Neural cell (in vitro differentiated cells): ENCODE results near the gene TTC39A. TPM values are rescaled to one million over a fixed set of nuclear protein-coding genes. Genes with fewer than 3 reads are reported as not detected.

Source experiments
- H2AFZ ChIP-seq: fragments of 200-600, 300-800 bp; sonication (generic), shearing (Covaris generic); 2 replicates; pipeline ENCODE4 v1.6.0; 2014; ENCODE audit warnings: low read depth, mild to moderate bottlenecking, antibody characterized with exemption, low read length, moderate library complexity
- H3F3A ChIP-seq: fragments of 200-600 bp; shearing (Covaris generic); 2 replicates; pipeline ENCODE4 v1.6.1; 2016; ENCODE audit warnings: mild to moderate bottlenecking, moderate library complexity, mixed read lengths, antibody characterized with exemption, low read length; ENCODE audit not compliant: insufficient read depth, poor library complexity, severe bottlenecking
- H3K27ac ChIP-seq: fragments of 200-600, 300-800 bp; sonication (generic), shearing (Covaris generic); 2 replicates; pipeline ENCODE4 v1.5.1; 2014; ENCODE audit warnings: mild to moderate bottlenecking, low read length, moderate library complexity
- H3K27me3 ChIP-seq: fragments of 300-800, 200-600 bp; sonication (generic), shearing (Covaris generic); 2 replicates; pipeline ENCODE4 v1.6.0; 2014; ENCODE audit warnings: mild to moderate bottlenecking, low read depth, low read length, moderate library complexity; ENCODE audit not compliant: insufficient read depth
- H3K36me3 ChIP-seq: fragments of 300-800, 200-600 bp; sonication (generic), shearing (Covaris generic); 2 replicates; pipeline ENCODE4 v1.5.1; 2014; ENCODE audit warnings: mild to moderate bottlenecking, antibody characterized with exemption, low read length, moderate library complexity; ENCODE audit not compliant: insufficient read depth
- H3K4me2 ChIP-seq: fragments of 300-800, 200-600 bp; sonication (generic), shearing (Covaris generic); 2 replicates; pipeline ENCODE4 v1.6.0; 2014; ENCODE audit warnings: mild to moderate bottlenecking, low read length
- H3K4me3 ChIP-seq: fragments of 300-800, 200-600 bp; sonication (generic), shearing (Covaris generic); 2 replicates; pipeline ENCODE4 v1.5.1; 2014; ENCODE audit warnings: mild to moderate bottlenecking, low read length, moderate library complexity
- H3K79me2 ChIP-seq: fragments of 200-600 bp; shearing (Covaris generic); replicated peaks from 2 replicates; pipeline ENCODE4 v1.6.0; 2014; ENCODE audit warnings: mild to moderate bottlenecking, low read length, moderate library complexity; ENCODE audit not compliant: insufficient read depth
- H3K9ac ChIP-seq: fragments of 300-800, 200-600 bp; sonication (generic), shearing (Covaris generic); 2 replicates; pipeline ENCODE4 v1.6.1; 2016; ENCODE audit warnings: mild to moderate bottlenecking, low read length, mixed read lengths
- H3K9me2 ChIP-seq: fragments of 200-600 bp; shearing (Covaris generic); 2 replicates; pipeline ENCODE4 v1.6.1; 2016; ENCODE audit warnings: mild to moderate bottlenecking, low read length, mixed read lengths; ENCODE audit not compliant: insufficient read depth
- H3K9me3 ChIP-seq: fragments of 200-600, 300-800 bp; sonication (generic), shearing (Covaris generic); 2 replicates; pipeline ENCODE4 v1.6.1; 2016; ENCODE audit warnings: mild to moderate bottlenecking, mixed run types, low read length, moderate library complexity, mixed read lengths
- H4K20me1 ChIP-seq: fragments of 200-600 bp; shearing (Covaris generic); 2 replicates; pipeline ENCODE4 v1.6.1; 2016; ENCODE audit warnings: mild to moderate bottlenecking, mixed run types; ENCODE audit not compliant: insufficient read depth
- EP300 ChIP-seq: fragments of 450-650 bp; conservative IDR thresholded peaks from 2 replicates; pipeline ENCODE4 v1.6.1; 2014; ENCODE audit warnings: antibody characterized with exemption, mild to moderate bottlenecking, moderate library complexity; ENCODE audit not compliant: poor library complexity, severe bottlenecking
- EZH2 ChIP-seq: fragments of 200-600, 300-800 bp; shearing (Covaris generic), sonication (generic); IDR thresholded peaks from 2 replicates; pipeline ENCODE4 v1.6.1; 2014; ENCODE audit warnings: antibody characterized with exemption, low read length, borderline replicate concordance, mild to moderate bottlenecking; ENCODE audit not compliant: insufficient read depth, poor library complexity, severe bottlenecking
- MXI1 ChIP-seq: fragments of 450-650 bp; conservative IDR thresholded peaks from 2 replicates; pipeline ENCODE4 v1.6.1; 2014; ENCODE audit warnings: antibody characterized with exemption, mild to moderate bottlenecking; ENCODE audit not compliant: poor library complexity, severe bottlenecking
- POLR2AphosphoS5 ChIP-seq: IDR thresholded peaks from 2 replicates; pipeline ENCODE4 v1.6.1; 2012
- RAD21 ChIP-seq: fragments of 450-650 bp; conservative IDR thresholded peaks from 2 replicates; pipeline ENCODE4 v1.6.1; 2014; ENCODE audit warnings: antibody characterized with exemption, mild to moderate bottlenecking, moderate library complexity
- REST ChIP-seq: IDR thresholded peaks from 2 replicates; pipeline ENCODE4 v1.6.1; 2012; ENCODE audit warnings: borderline replicate concordance
- SMC3 ChIP-seq: fragments of 450-650 bp; conservative IDR thresholded peaks from 2 replicates; pipeline ENCODE4 v1.6.1; 2014; ENCODE audit warnings: antibody characterized with exemption, mild to moderate bottlenecking, moderate library complexity; ENCODE audit not compliant: poor library complexity
- TAF1 ChIP-seq: IDR thresholded peaks from 2 replicates; pipeline ENCODE4 v1.6.1; 2012; ENCODE audit warnings: low read depth
- polyA plus RNA-seq: library from polyadenylated mRNA; depleted of rRNA; stranded (reverse); fragments of >200 nt; gene quantifications from 2 replicates; pipeline ENCODE4 v1.2.3, GENCODE V29; 2014
- TF ChIP-seq, protein P1 (sequence below): fragments of 450-650 bp; IDR thresholded peaks from 2 replicates; pipeline ENCODE4 v1.5.1; 2014; ENCODE audit warnings: antibody characterized with exemption, mild to moderate bottlenecking, moderate library complexity; ENCODE audit not compliant: poor library complexity, severe bottlenecking

The TTC39A gene
- polyA plus RNA-seq, 1 donor from 2014 or later = 1.1 TPM

- Histone ChIP-seq H3F3A (no peaks in the 10 kb centered on the region), H3K4me2 (no peak overlapping the region), H3K27ac (no peak overlapping the region), H2AFZ (no peak overlapping the region), H3K27me3 (no peaks in the 10 kb centered on the region), H3K79me2 (no peaks in the 10 kb centered on the region), H3K36me3 (peaks cover under 1% of the 10 kb centered on the region), H3K9me3 (no peaks in the 10 kb centered on the region), H4K20me1 (no peaks in the 10 kb centered on the region), H3K4me3 (no peak overlapping the region), H3K9me2 (no peaks in the 10 kb centered on the region), H3K9ac (no peak overlapping the region)
- no peak for TF ChIP-seq SMC3
- TF ChIP-seq MXI1 = no peak
- no peak for TF ChIP-seq EP300
- no peak for TF ChIP-seq EZH2
- no peak for TF ChIP-seq RAD21
- TF ChIP-seq POLR2AphosphoS5 = no peak
- TF ChIP-seq TAF1 = no peak
- TF ChIP-seq REST = no peak
- TF ChIP-seq, protein P1, sequence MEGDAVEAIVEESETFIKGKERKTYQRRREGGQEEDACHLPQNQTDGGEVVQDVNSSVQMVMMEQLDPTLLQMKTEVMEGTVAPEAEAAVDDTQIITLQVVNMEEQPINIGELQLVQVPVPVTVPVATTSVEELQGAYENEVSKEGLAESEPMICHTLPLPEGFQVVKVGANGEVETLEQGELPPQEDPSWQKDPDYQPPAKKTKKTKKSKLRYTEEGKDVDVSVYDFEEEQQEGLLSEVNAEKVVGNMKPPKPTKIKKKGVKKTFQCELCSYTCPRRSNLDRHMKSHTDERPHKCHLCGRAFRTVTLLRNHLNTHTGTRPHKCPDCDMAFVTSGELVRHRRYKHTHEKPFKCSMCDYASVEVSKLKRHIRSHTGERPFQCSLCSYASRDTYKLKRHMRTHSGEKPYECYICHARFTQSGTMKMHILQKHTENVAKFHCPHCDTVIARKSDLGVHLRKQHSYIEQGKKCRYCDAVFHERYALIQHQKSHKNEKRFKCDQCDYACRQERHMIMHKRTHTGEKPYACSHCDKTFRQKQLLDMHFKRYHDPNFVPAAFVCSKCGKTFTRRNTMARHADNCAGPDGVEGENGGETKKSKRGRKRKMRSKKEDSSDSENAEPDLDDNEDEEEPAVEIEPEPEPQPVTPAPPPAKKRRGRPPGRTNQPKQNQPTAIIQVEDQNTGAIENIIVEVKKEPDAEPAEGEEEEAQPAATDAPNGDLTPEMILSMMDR = no peak
Measured at GRCh38 chr1:51276286-51276685, 54.1 kb downstream of the TTC39A start.

GRCh38 chr1:51274676-51275075 is 55.7 kb downstream of the TTC39A start:
- TF ChIP-seq, protein P1 = no peak
- TF ChIP-seq MXI1 (no peak), TAF1 (no peak), SMC3 (no peak), RAD21 (no peak), EZH2 (no peak), REST (no peak), EP300 (no peak), POLR2AphosphoS5 (no peak)
- Histone ChIP-seq H3K4me2 (no peak overlapping the region), H4K20me1 (no peaks in the 10 kb centered on the region), H2AFZ (no peak overlapping the region), H3F3A (no peaks in the 10 kb centered on the region), H3K4me3 (no peak overlapping the region), H3K9me2 (no peaks in the 10 kb centered on the region), H3K9ac (no peak overlapping the region), H3K9me3 (no peaks in the 10 kb centered on the region), H3K27me3 (no peaks in the 10 kb centered on the region), H3K79me2 (no peaks in the 10 kb centered on the region), H3K36me3 (peaks cover 9% of the 10 kb centered on the region), H3K27ac (no peak overlapping the region)
